ENCODE data around the gene IGSF8.
"Not testable (repeated sequence)": the region's sequence is repeated elsewhere in the genome, so short reads cannot be mapped to it uniquely, and the experiment has no call there.

Gene IGSF8

GRCh38 chr1:160113407-160113806 lies 15.0 kb upstream of the IGSF8 start:
- no peak overlapping the region for H3K27ac ChIP-seq
- TF ChIP-seq ZFX (IDR thresholded peaks at IDR 0.05) (no peak), CTCF (conservative IDR thresholded peaks at IDR 0.05) (no peak)

- TF ChIP-seq CTCF (conservative IDR thresholded peaks at IDR 0.05) (no peak), ZFX (IDR thresholded peaks at IDR 0.05) (no peak)
These were observed 13.9 kb upstream of the IGSF8 start for GRCh38 chr1:160112357-160112756.

GRCh38 chr1:160111462-160111861 lies 13.0 kb upstream of the IGSF8 start:
- H3K27ac ChIP-seq: not testable (repeated sequence)

More at GRCh38 chr1:160112357-160112756, 13.9 kb upstream of the IGSF8 start:
- H3K27ac ChIP-seq: no peak overlapping the region

- H3K27ac ChIP-seq: no peak overlapping the region; the same call in 1 of the 2 replicates
- TF ChIP-seq ZFX (IDR thresholded peaks at IDR 0.05) (no peak), CTCF (conservative IDR thresholded peaks at IDR 0.05) (no peak)
These were observed 11.3 kb upstream of the IGSF8 start for GRCh38 chr1:160109686-160110085.

GRCh38 chr1:160108888-160109662 lies 10.7 kb upstream of the IGSF8 start:
- TF ChIP-seq ZFX (IDR thresholded peaks at IDR 0.05) (no peak), CTCF (conservative IDR thresholded peaks at IDR 0.05) (no peak; the same call in 1 of the 2 replicates)
- 0 out of 2 replicates have a peak overlapping the region, but pooled peaks have one; percentile 2 for H3K27ac ChIP-seq

- no peak for TF ChIP-seq ZFX (IDR thresholded peaks at IDR 0.05)
- no peak for TF ChIP-seq CTCF (conservative IDR thresholded peaks at IDR 0.05)
- no peak overlapping the region for H3K27ac ChIP-seq
These were observed 9.1 kb upstream of the IGSF8 start for GRCh38 chr1:160107512-160107911.

- no peak for TF ChIP-seq ZFX (IDR thresholded peaks at IDR 0.05)
- TF ChIP-seq CTCF (conservative IDR thresholded peaks at IDR 0.05): no peak
- H3K27ac ChIP-seq: no peak overlapping the region
These were observed 6.7 kb upstream of the IGSF8 start for GRCh38 chr1:160105155-160105554.

- TF ChIP-seq CTCF (conservative IDR thresholded peaks at IDR 0.05): no peak
- no peak for TF ChIP-seq ZFX (IDR thresholded peaks at IDR 0.05)
- H3K27ac ChIP-seq: no peak overlapping the region
These were observed 6.1 kb upstream of the IGSF8 start for GRCh38 chr1:160104486-160104885.

Measured in C4-2B (cell line).